GM18505 (cell line): ENCODE results near the gene XBP1.
"Not testable (repeated sequence)": the region's sequence is repeated elsewhere in the genome, so short reads cannot be mapped to it uniquely, and the experiment has no call there.

Experiments used
- ATAC-seq: cut with Tn5 transposase; IDR thresholded peaks from one replicate; pipeline ENCODE4 v1.9.1; 2021; ENCODE audit not compliant: unreplicated experiment
- POLR2A ChIP-seq: IDR thresholded peaks from 4 replicates; pipeline ENCODE4 v1.6.1; 2011; ENCODE audit warnings: borderline replicate concordance; ENCODE audit not compliant: insufficient read depth, insufficient read length; ENCODE audit errors: extremely low read depth

XBP1 gene

GRCh38 chr22:28771195-28771791, 29.1 kb downstream of the XBP1 start:
- TF ChIP-seq POLR2A = no peak
- no peak for ATAC-seq

DNA sequence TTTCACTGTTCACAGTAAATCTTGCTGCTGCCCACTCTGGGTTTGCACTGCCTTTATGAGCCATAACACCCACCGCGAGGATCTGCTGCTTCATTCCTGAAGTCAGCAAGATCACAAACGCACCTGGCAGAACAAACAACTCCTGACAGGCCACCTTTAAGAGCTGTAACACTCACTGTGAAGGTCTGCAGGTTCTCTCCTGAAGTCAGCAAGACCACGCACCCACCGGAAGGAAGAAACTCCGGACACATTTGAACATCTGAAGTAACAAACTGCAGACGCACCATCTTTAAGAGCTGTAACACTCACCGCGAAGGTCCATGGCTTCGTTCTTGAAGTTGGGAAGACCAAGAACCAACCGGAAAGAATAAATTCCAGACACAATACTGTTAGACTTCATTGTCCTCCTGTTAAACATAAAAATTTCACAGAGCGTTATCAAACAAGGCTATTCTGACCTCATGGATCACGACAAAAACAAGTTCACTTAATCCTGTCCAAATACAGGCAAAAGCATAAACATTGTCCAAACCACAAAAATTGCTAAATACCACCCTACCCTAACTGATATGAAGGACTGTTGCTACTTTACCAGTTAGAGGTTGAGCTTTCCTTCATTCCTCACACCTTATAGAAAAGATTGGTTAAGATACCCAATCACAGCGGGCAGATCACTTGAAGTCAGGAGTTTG, 30.8 kb downstream of the XBP1 start:
- no peak for ATAC-seq
- no peak for TF ChIP-seq POLR2A

DNA sequence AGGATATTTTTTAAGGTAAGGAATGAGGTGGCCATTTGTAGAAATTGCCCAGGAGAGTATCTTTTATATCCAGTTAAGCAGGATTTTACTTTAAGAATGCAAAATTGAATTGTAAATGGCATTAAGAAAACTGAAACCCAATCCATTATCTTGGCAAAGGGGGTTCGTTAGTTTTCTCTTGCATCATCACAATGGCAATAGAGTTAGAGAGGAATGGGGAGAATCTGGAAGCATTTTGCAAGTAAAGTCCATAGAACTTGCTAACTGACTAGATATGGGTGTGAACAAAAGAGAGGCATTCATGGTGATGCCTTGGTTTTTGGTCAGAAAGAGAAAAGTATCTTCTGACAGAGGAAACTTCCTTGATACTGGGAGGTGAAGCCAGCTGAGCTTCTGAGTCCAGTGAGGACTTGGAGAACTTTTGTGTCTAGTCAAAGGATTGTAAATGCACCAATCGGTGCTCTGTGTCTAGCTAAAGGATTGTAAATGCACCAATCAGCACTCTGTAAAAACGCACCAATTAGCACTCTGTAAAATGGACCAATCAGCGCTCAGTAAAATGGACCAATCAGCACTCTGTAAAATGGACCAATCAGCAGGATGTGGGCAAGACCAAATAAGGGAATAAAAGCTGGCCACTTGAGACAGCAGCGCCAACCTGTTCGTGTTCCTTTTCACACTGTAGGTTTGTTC, 31.5 kb downstream of the XBP1 start:
- ATAC-seq = no peak
- no peak for TF ChIP-seq POLR2A

GRCh38 chr22:28766628-28767027, 33.7 kb downstream of the XBP1 start:
- ATAC-seq = no peak
- no peak for TF ChIP-seq POLR2A

- not testable (repeated sequence) for ATAC-seq
Measured at GRCh38 chr22:28762000-28762399, 38.4 kb downstream of the XBP1 start.

DNA sequence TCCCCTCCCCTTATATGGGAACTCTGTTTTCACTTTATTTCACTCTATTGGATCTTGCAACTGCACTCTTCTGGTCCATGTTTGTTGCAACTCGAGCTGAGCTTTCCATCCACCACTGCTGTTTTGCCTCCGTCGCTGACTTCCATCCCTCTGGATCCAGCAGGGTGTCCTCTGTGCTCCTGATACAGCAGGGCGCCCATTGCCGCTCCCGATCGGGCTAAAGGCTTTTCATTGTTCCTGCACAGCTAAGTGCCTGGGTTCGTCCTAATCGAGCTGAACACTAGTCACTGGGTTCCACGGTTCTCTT, 39.0 kb downstream of the XBP1 start:
- TF ChIP-seq POLR2A = no peak
- no peak for ATAC-seq

- no peak for TF ChIP-seq POLR2A
- ATAC-seq = no peak
Measured at GRCh38 chr22:28759861-28760560, 40.4 kb downstream of the XBP1 start.

- not testable (repeated sequence) for ATAC-seq
Measured at GRCh38 chr22:28754512-28754911, 45.9 kb downstream of the XBP1 start.

DNA sequence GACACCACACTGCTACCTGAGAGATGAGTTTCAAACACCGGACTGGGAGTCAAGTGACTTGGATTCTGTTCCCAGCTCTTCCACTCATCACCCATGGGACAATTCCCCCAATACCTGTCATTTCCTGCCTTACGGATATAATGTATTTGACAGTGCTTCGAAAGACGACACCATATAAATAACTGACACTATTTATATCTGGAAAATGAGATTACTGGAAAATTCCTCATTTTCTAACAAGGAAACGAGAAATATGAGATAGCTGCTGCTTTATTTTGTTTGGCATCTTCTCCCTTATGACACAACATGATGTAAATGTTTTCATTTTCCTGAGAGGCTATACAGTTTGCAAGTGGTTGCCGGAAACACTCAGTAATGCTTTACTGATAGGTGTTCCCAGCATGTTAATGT, 49.9 kb downstream of the XBP1 start:
- ATAC-seq = no peak
- TF ChIP-seq POLR2A = no peak
